Stimulated activated naive CD8-positive, alpha-beta T cell treated with anti-CD3 and anti-CD28 coated beads, Interleukin-15, Interleukin-2, amounts not matched to agents 100 ng/mL and 50 ng/mL, for 24 hours (primary cell): ENCODE data around the gene CDC37L1.

Experiments
- H3K27ac Mint-ChIP-seq: one replicate; pipeline ENCODE4 v1.8.0; 2021; ENCODE audit warnings: mild to moderate bottlenecking, mixed read lengths
- H3K27me3 Mint-ChIP-seq: one replicate; pipeline ENCODE4 v1.8.0; 2021; ENCODE audit warnings: mixed read lengths
- H3K36me3 Mint-ChIP-seq: one replicate; pipeline ENCODE4 v1.8.0; 2021; ENCODE audit warnings: low read depth, mixed read lengths
- H3K4me1 Mint-ChIP-seq: one replicate; pipeline ENCODE4 v1.8.0; 2021; ENCODE audit warnings: low read depth, mixed read lengths
- H3K4me3 Mint-ChIP-seq: one replicate; pipeline ENCODE4 v1.8.0; 2021; ENCODE audit warnings: mild to moderate bottlenecking, mixed read lengths
- H3K9me3 Mint-ChIP-seq: one replicate; pipeline ENCODE4 v1.8.0; 2021; ENCODE audit warnings: mixed read lengths

Gene CDC37L1

DNA sequence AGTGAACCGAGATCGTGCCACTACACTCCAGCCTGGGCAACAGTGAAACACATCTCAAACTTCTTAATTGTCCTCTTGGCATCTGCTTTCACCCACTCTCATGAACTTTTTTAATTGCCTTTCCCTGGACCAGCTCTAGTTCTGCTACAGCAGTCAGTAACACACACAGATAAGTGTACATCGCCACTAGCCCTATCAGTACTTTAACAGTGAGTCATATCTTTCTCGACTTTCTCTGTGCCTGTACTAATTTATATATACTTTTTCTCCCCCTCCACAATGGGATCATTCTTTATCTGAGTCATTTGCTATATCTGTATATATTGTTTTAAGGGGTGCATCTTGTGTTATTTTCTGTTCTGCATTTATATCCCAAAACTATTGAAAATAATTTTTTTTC, 6.7 kb downstream of the CDC37L1 start:
- Mint-ChIP-seq H3K4me3 (no peak overlapping the region), H3K27ac (peak overlapping the region; percentile 8), H3K9me3 (no peaks in the 10 kb centered on the region), H3K27me3 (no peaks in the 10 kb centered on the region), H3K36me3 (peaks cover 48% of the 10 kb centered on the region), H3K4me1 (peaks cover 39% of the 10 kb centered on the region)

DNA sequence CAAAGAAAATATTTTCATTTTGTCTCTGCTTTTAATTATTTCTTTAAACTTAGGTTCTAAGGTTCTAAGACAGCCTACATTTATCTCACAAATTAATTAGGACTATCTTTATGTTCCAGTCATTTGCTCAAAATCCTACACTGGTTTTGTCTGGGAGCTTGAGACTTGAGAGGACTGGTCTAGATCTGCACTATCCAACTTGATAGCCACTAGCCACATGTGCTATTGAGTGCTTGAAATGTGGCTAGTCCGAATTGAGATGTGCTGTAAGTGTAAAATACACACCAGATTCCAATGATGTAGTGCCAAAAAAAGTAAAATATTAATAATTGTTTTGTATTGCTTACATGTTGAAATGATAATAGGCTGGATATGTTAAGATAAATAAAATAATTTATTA, 7.2 kb downstream of the CDC37L1 start:
- H3K9me3 Mint-ChIP-seq: no peaks in the 10 kb centered on the region
- H3K27ac Mint-ChIP-seq: no peak overlapping the region
- H3K36me3 Mint-ChIP-seq: peaks cover 53% of the 10 kb centered on the region
- peaks cover 43% of the 10 kb centered on the region for H3K4me1 Mint-ChIP-seq
- H3K27me3 Mint-ChIP-seq: no peaks in the 10 kb centered on the region
- H3K4me3 Mint-ChIP-seq: no peak overlapping the region

DNA sequence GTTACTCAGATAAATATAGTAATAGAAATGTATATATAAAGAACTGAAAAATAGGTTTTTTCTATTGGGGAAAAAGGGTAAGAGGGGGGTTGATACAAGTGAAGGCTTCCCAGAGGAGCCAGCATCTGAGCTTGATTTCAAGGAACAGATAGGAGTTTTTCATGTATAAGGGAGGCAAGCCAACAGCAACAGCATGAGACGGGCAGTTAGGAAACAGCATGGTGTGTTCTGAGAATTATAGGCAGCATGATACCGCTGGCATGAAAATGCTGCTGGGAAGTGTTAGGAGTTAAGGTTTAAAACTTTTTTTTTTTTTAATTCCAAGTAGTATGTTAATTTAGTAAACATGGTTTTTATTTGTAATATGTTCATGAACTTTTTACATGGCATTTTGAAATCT, 9.7 kb downstream of the CDC37L1 start:
- H3K4me1 Mint-ChIP-seq: peaks cover 41% of the 10 kb centered on the region
- H3K36me3 Mint-ChIP-seq: peaks cover 51% of the 10 kb centered on the region
- H3K27ac Mint-ChIP-seq: no peak overlapping the region
- no peak overlapping the region for H3K4me3 Mint-ChIP-seq
- H3K9me3 Mint-ChIP-seq: no peaks in the 10 kb centered on the region
- no peaks in the 10 kb centered on the region for H3K27me3 Mint-ChIP-seq

DNA sequence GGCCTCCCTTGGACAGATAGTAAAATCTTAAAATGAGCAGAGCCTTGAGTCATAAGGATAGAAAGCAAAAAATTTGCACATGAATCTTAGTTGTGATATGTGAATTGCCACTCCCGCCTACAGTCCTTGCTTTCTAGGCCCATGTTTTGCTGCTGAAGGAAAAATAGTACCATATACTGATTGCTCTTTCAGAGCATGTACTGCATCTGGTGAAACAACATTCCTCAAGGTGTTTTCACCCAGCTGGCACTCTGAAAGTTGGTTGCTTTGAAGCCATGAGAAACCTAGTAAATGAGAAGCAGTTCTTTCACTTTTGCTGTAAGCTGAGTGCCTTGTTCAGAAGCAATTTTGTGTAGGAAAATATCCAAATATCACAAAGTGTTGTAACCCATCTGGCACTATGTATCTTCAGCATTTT, 10.3 kb downstream of the CDC37L1 start:
- no peaks in the 10 kb centered on the region for H3K27me3 Mint-ChIP-seq
- H3K27ac Mint-ChIP-seq: peak overlapping the region; percentile 80
- H3K9me3 Mint-ChIP-seq: no peaks in the 10 kb centered on the region
- peaks cover 56% of the 10 kb centered on the region for H3K36me3 Mint-ChIP-seq
- H3K4me1 Mint-ChIP-seq: peaks cover 41% of the 10 kb centered on the region
- H3K4me3 Mint-ChIP-seq: no peak overlapping the region

DNA sequence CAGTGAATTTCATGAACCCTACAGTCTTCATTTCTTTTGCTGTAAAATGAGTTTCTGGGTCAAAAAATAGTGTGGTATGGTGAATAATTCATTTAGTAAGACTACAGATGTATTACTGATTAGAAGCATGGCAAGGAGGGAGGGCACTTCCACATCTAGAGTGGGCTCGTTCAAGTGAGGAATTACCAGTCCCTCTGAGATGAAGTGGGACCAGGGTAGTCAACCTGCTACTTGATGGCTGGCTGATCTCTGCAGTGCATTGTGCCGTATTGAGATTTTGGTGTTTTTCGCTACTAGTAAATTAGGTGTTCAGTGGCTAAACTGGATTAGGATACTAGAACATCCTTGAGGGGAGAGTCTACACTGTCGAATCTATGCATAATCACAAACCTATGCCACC, 10.8 kb downstream of the CDC37L1 start:
- Mint-ChIP-seq H3K9me3 (no peaks in the 10 kb centered on the region), H3K36me3 (peaks cover 52% of the 10 kb centered on the region), H3K4me3 (no peak overlapping the region), H3K27me3 (no peaks in the 10 kb centered on the region), H3K4me1 (peaks cover 41% of the 10 kb centered on the region), H3K27ac (peak overlapping the region; percentile 80)

DNA sequence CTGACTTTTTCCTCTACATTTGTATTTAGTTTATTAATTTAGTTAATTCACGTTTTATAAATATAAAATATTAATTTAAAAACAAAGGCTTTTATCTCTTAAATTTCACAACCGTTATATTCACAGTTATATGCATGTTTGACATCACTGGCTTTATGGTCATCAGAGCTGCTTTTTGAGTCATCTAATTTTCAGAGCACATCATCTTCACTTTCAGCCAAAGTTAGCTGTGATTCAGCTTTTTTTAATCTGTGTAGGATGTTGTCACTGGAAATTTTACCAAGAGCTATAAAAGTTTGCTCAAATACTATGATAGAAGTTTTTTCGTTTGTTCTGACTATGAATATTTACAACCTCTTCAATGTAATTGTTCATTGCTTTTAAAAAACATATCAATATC, 12.4 kb downstream of the CDC37L1 start:
- H3K9me3 Mint-ChIP-seq: no peaks in the 10 kb centered on the region
- H3K36me3 Mint-ChIP-seq: peaks cover 45% of the 10 kb centered on the region
- H3K27ac Mint-ChIP-seq: no peak overlapping the region
- H3K4me3 Mint-ChIP-seq: no peak overlapping the region
- peaks cover 39% of the 10 kb centered on the region for H3K4me1 Mint-ChIP-seq
- H3K27me3 Mint-ChIP-seq: no peaks in the 10 kb centered on the region

DNA sequence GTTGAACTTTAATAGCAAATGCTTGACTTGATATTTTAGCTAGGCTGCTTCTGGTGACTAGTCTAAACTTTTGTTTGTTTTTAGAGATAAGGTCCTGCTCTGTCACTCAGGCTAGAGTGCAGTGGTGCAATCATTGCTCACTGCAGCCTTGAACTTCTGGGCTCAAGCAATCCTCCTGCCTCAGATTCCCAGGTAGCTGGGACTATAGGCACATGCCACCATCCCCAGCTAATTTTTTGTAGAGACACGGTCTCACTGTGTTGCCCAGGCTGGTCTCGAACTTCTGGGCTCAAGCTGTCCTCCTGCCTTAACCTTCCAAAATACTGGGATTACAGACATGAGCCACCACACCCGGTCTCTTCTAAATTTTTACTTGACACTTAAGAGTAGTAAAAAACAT, 20.7 kb downstream of the CDC37L1 start:
- H3K4me3 Mint-ChIP-seq: no peak overlapping the region
- no peak overlapping the region for H3K27ac Mint-ChIP-seq
- peaks cover 67% of the 10 kb centered on the region for H3K36me3 Mint-ChIP-seq
- no peaks in the 10 kb centered on the region for H3K27me3 Mint-ChIP-seq
- no peaks in the 10 kb centered on the region for H3K9me3 Mint-ChIP-seq
- H3K4me1 Mint-ChIP-seq: peaks cover 20% of the 10 kb centered on the region

DNA sequence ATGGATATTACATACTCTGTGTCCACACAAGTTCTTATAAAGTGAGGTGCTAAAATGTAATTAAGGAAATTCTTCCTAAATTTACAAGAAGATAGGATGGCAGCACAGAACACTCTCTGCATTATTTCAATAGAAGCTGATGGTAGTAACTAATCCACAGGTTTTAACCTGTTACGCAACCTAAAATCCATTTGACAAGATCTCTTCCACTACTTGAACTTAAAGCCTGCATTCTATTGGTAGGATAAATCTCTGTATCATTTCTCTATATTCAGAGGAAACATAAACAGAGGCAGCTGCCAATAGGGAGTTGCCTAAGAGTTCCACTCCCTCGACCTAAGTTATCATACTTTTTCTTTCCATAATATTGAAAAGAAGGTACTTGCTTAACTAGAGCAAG, 21.6 kb downstream of the CDC37L1 start:
- Mint-ChIP-seq H3K36me3 (peaks cover 70% of the 10 kb centered on the region), H3K4me3 (no peak overlapping the region), H3K4me1 (peaks cover 19% of the 10 kb centered on the region), H3K27ac (no peak overlapping the region), H3K27me3 (no peaks in the 10 kb centered on the region), H3K9me3 (no peaks in the 10 kb centered on the region)

DNA sequence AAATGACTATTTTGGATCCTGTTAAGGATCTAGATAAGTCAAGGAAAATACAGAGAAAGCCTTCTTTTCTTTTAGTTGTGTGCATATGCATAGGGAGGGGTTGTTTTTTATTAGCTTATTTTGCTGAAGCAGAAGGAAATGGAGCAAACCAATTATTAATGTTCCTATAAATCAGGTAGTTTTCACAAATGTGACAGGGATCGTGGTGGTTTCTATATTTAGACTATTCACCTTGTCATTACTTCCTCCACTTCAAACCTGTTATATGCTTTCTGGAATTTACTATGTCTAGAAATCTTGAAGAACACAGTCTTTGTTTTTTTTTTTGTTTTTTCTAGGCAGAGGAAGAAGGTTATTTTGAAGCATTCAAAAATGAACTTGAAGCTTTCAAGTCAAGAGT, 22.2 kb downstream of the CDC37L1 start:
- H3K36me3 Mint-ChIP-seq: peaks cover 68% of the 10 kb centered on the region
- H3K4me3 Mint-ChIP-seq: no peak overlapping the region
- H3K27ac Mint-ChIP-seq: no peak overlapping the region
- no peaks in the 10 kb centered on the region for H3K9me3 Mint-ChIP-seq
- peaks cover 15% of the 10 kb centered on the region for H3K4me1 Mint-ChIP-seq
- H3K27me3 Mint-ChIP-seq: no peaks in the 10 kb centered on the region

DNA sequence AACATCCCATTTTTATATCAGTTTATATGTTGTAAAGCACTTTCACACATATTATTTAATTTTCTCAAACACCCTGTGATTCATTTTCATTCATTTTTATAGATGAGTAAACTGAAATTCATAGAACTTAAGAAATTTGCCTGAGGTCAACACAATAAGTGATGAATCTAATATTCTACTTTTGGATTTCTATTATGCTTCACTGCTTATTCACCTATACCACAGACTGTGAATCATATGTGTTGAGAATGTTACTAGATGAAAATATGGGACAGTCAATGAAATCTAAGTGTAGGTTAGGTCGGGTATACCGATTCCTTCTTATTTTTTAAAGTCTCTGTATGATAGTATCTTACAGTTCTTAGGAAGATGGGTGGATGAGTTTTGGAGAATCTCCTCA, 24.8 kb downstream of the CDC37L1 start:
- no peaks in the 10 kb centered on the region for H3K9me3 Mint-ChIP-seq
- no peak overlapping the region for H3K4me3 Mint-ChIP-seq
- H3K27ac Mint-ChIP-seq: no peak overlapping the region
- peaks cover 73% of the 10 kb centered on the region for H3K36me3 Mint-ChIP-seq
- H3K27me3 Mint-ChIP-seq: no peaks in the 10 kb centered on the region
- peaks cover 19% of the 10 kb centered on the region for H3K4me1 Mint-ChIP-seq

DNA sequence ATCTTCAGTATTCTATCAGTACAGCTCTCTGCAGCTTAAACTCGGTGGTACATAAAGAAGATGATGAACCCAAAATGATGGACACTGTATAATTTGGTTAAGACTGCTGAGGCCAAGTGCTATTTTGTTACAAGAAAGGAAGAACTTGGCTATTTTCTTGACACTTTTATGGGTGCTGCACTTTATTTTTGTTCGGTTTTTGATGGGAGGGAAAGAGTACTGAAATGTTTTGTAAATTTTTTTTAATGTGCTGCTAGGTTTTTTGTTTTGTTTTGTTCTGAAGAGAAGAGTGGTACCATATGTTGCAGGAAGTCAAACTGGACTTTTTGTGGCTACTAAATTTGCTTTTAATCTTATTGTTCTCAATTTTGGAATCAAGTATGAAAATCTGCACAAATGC, 26.7 kb downstream of the CDC37L1 start:
- no peaks in the 10 kb centered on the region for H3K9me3 Mint-ChIP-seq
- H3K27ac Mint-ChIP-seq: no peak overlapping the region
- H3K4me1 Mint-ChIP-seq: peaks cover 19% of the 10 kb centered on the region
- no peaks in the 10 kb centered on the region for H3K27me3 Mint-ChIP-seq
- no peak overlapping the region for H3K4me3 Mint-ChIP-seq
- peaks cover 69% of the 10 kb centered on the region for H3K36me3 Mint-ChIP-seq

DNA sequence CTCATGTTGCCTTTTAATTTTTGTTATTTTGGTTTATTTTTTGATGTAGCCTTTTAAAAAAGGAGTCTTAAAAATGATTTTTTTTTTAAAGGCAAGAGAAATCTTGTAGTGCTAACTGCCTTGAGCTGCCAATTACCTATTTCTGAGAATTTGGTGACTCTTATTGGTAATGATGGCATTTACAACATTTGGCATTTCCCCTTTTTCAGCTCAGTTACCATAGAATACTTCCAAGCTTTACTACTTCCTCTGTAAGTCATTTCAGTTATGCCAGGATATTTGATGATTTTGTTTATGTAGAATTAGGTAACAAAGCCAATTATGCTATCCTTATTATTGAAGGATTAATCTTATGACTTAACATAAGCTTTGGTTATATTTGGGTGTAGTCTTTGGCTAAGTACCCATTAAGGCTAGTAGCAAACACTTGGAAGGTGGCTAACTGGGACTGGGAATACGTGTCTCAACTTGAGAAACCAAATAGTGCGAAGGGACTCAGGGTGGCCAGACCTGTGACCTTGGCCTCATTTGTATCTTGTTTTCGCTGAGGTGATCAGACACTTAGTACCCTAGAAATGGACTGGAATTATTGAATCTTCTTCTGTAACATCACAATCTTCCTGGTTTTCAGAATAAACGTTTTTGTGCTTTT, 27.7 kb downstream of the CDC37L1 start:
- Mint-ChIP-seq H3K27ac (peak overlapping the region; percentile 36), H3K27me3 (no peaks in the 10 kb centered on the region), H3K4me3 (no peak overlapping the region), H3K4me1 (peaks cover 13% of the 10 kb centered on the region), H3K36me3 (peaks cover 64% of the 10 kb centered on the region), H3K9me3 (no peaks in the 10 kb centered on the region)

DNA sequence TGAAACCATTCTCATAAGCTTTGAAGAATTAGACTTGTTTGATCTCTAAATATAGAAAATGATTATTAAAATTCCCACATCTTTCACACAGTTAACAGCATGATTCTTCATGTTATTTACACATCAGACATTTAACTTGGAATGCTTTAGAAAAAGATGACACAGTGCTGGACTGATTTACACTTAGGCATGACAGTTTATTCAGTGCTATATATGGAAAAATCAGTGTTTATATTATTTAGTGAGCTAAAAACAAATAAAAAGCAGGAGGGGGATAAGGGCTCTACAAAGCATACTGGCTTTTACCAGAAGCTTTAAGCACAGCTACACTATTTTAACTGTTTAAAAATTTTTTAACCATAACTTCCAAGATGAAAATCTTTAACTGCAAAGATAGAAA, 30.0 kb downstream of the CDC37L1 start:
- Mint-ChIP-seq H3K4me3 (no peak overlapping the region), H3K27ac (no peak overlapping the region), H3K4me1 (peaks cover 11% of the 10 kb centered on the region), H3K27me3 (no peaks in the 10 kb centered on the region), H3K36me3 (peaks cover 53% of the 10 kb centered on the region), H3K9me3 (no peaks in the 10 kb centered on the region)

DNA sequence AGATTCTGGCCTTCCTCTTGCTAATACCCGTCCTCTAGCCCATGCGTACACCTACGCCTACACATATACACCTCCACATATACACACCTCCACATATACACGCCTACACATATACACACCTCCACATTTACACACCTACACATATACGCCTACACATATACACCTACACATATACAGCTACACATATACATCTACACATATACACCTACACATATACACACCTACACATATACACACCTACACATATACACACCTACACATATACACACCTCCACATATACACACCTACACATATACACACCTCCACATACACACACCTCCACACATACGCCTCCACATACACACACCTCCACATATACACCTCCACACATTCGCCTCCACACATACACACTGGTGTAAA, 34.5 kb downstream of the CDC37L1 start:
- peak overlapping the region; percentile 91 for H3K27ac Mint-ChIP-seq
- H3K36me3 Mint-ChIP-seq: peaks cover 46% of the 10 kb centered on the region
- peak overlapping the region; percentile 49 for H3K4me3 Mint-ChIP-seq

DNA sequence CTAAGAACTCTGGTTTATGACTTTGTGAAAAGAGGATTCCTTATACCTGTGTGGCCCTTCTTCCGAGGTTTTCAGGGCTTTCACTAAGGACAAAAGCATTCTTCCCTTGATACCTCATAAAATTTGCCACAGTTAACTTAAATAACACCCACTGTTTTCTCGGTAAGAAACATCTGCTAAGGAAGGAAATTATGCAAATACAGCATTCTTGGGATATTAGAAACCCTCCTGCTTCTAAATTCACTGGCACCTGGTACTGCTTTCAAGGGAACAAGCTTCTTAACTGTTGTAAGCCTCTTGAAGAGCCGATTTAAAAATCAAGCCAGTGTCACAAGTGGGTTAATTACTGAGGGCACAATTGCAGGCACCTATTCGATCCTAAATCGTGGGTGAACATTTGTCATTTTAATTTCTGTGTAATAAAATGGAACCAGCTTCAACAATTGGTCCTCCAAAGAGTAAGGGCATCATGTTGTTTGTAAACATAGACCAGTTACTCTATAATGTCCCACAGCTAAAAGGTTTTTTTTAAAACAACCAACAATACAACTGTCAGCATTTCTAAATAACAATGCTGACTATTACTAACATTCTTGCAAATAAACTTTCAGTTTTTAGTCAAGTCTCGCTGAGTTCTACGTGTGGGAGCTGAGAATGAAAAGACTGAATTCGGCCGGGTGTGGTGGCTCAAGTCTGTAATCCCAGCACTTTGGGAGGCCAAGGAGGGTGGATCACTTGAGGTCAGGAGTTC, 35.1 kb downstream of the CDC37L1 start:
- H3K4me1 Mint-ChIP-seq: peaks cover 6% of the 10 kb centered on the region
- peaks cover 40% of the 10 kb centered on the region for H3K36me3 Mint-ChIP-seq
- peak overlapping the region; percentile 49 for H3K4me3 Mint-ChIP-seq
- peak overlapping the region; percentile 91 for H3K27ac Mint-ChIP-seq
- H3K9me3 Mint-ChIP-seq: no peaks in the 10 kb centered on the region
- H3K27me3 Mint-ChIP-seq: no peaks in the 10 kb centered on the region

More for the DNA sequence above, 34.5 kb downstream of the CDC37L1 start:
- Mint-ChIP-seq H3K9me3 (no peaks in the 10 kb centered on the region), H3K27me3 (no peaks in the 10 kb centered on the region), H3K4me1 (peaks cover 6% of the 10 kb centered on the region)

DNA sequence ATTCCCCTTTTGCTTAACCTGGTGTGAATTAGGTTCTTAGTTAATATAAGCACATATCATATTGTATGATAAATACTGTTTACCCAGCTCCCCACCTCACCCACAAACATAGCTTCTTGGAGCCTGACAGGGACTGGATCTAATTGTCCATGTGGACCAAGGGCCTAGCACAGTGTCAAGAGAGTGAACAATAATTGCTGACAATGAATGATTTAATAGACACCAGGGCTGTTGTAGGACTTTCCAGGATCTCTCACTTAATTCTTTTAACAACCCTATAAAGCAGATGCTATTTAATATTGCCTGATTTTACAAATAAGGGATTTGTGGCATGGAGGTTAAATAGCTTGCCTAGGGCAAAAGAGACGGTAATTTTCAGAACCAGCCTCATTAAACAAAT, 36.8 kb downstream of the CDC37L1 start:
- Mint-ChIP-seq H3K4me3 (no peak overlapping the region), H3K36me3 (peaks cover 47% of the 10 kb centered on the region), H3K4me1 (peaks cover 6% of the 10 kb centered on the region), H3K27me3 (no peaks in the 10 kb centered on the region), H3K9me3 (no peaks in the 10 kb centered on the region), H3K27ac (no peak overlapping the region)
